Measurements from ENCODE around the gene SETD5.

DNA sequence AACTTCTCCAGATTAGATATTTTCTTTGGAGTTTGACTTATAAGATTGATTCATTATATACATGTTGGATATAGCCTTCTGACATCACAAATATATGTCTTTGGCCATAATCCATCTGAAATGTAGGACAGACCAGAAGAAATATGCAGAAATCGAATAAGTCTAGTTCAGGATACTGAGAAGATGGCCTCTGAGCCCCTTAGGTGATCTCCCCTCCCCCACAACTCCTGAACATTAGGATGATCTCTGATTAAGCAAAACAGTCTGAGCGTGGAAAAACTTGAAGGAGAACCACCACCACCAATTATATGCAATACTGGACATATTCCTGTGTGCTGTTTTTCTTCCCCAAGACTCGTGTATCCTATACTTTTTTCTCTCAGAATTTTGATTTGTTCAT, 3.2 kb downstream of the SETD5 start:
- no peak for TF ChIP-seq POLR2A (IDR thresholded peaks at IDR 0.05)
- TF ChIP-seq, protein P1, sequence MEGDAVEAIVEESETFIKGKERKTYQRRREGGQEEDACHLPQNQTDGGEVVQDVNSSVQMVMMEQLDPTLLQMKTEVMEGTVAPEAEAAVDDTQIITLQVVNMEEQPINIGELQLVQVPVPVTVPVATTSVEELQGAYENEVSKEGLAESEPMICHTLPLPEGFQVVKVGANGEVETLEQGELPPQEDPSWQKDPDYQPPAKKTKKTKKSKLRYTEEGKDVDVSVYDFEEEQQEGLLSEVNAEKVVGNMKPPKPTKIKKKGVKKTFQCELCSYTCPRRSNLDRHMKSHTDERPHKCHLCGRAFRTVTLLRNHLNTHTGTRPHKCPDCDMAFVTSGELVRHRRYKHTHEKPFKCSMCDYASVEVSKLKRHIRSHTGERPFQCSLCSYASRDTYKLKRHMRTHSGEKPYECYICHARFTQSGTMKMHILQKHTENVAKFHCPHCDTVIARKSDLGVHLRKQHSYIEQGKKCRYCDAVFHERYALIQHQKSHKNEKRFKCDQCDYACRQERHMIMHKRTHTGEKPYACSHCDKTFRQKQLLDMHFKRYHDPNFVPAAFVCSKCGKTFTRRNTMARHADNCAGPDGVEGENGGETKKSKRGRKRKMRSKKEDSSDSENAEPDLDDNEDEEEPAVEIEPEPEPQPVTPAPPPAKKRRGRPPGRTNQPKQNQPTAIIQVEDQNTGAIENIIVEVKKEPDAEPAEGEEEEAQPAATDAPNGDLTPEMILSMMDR (IDR thresholded peaks at IDR 0.05), result no peak
- no peak for TF ChIP-seq EP300 (IDR thresholded peaks at IDR 0.05)
